ENCODE measurements around the gene RCVRN. TPM values are rescaled to one million over a fixed set of nuclear protein-coding genes. Genes with fewer than 3 reads are reported as not detected.

Gene RCVRN
- total RNA-seq, 4 donors from 2014 or later = 0.06 to 1.1 (median 0.24) TPM

GRCh38 chr17:9912121-9913099, 7.3 kb upstream of the RCVRN start:
- no peak overlapping the region for H3K4me3 ChIP-seq (ENCODE audit: low read depth, poor library complexity, severe bottlenecking)
- TF ChIP-seq CTCF (IDR thresholded peaks at IDR 0.05) = no peak
- no peak for TF ChIP-seq POLR2A (IDR thresholded peaks at IDR 0.05)
- 69 to 70% methylated on average over 18 of the region's 18 CpGs for WGBS, 2 donors
- no peak for DNase-seq (ENCODE audit: low spot score in 2 of 2)
- intact Hi-C loops (cut with DNase I; ENCODE audit: low total_unique reads) = no loop called here

- WGBS, 2 donors = 79 to 87% methylated on average over 12 of the region's 12 CpGs
- H3K4me3 ChIP-seq (ENCODE audit: low read depth, poor library complexity, severe bottlenecking) = no peak overlapping the region
- DNase-seq (ENCODE audit: low spot score in 2 of 2) = no peak
- intact Hi-C loops (cut with DNase I; ENCODE audit: low total_unique reads) = no loop called here
- TF ChIP-seq CTCF (IDR thresholded peaks at IDR 0.05) (no peak), POLR2A (IDR thresholded peaks at IDR 0.05) (no peak)
Observed at GRCh38 chr17:9911089-9911488, 6.0 kb upstream of the RCVRN start.

GRCh38 chr17:9908649-9909042, 3.6 kb upstream of the RCVRN start:
- TF ChIP-seq CTCF (IDR thresholded peaks at IDR 0.05) (no peak), POLR2A (IDR thresholded peaks at IDR 0.05) (no peak)
- intact Hi-C loops (cut with DNase I; ENCODE audit: low total_unique reads) = no loop called here
- no peak overlapping the region for H3K4me3 ChIP-seq (ENCODE audit: low read depth, poor library complexity, severe bottlenecking)
- 72 to 78% methylated on average over 7 of the region's 7 CpGs for WGBS, 2 donors
- no peak for DNase-seq (ENCODE audit: low spot score in 2 of 2)

- 34 to 38% methylated on average over 12 of the region's 12 CpGs for WGBS, 2 donors
- no peak for DNase-seq (ENCODE audit: low spot score in 2 of 2)
- TF ChIP-seq CTCF (IDR thresholded peaks at IDR 0.05) (no peak), POLR2A (IDR thresholded peaks at IDR 0.05) (no peak)
- intact Hi-C loops (cut with DNase I; ENCODE audit: low total_unique reads) = no loop called here
- no peak overlapping the region for H3K4me3 ChIP-seq (ENCODE audit: low read depth, poor library complexity, severe bottlenecking)
Observed at GRCh38 chr17:9907883-9908648, 3.0 kb upstream of the RCVRN start.

- WGBS, 2 donors = 83 to 89% methylated on average over 7 of the region's 7 CpGs
- TF ChIP-seq POLR2A (IDR thresholded peaks at IDR 0.05) (no peak), CTCF (IDR thresholded peaks at IDR 0.05) (no peak)
- intact Hi-C loops (cut with DNase I; ENCODE audit: low total_unique reads) = no loop called here
- DNase-seq (ENCODE audit: low spot score in 2 of 2) = no peak
- H3K4me3 ChIP-seq (ENCODE audit: low read depth, poor library complexity, severe bottlenecking) = no peak overlapping the region
Observed at GRCh38 chr17:9907131-9907530, 2.1 kb upstream of the RCVRN start.

All from lower leg skin (tissue), 4 donors.